HG03095 (cell line): ENCODE results near the gene SVOP.

Source experiments
- ATAC-seq: cut with Tn5 transposase; IDR thresholded peaks from one replicate; pipeline ENCODE4 v1.9.1; 2021; ENCODE audit warnings: moderate library complexity; ENCODE audit not compliant: unreplicated experiment

SVOP gene

DNA sequence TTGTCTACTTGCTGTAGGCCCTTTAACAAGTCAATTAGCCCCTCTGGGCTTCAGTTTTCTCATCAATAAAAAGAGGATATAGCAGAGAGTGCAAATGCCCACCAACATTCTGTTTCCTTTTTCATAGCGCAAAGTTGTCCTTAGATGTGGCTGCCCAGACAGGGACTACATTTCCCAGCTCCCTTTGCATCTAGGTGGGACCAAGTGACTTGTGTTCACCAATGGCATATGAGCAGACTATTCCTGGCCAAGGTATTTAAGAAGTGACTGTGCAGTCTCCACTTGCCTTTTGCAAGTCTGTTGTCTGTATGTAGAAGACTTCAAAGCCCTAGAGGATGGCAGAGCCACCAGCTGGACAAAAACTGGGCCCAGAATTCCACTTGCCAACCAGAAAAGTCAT lies 81.3 kb downstream of the SVOP start:
- peak; percentile 66 for ATAC-seq

DNA sequence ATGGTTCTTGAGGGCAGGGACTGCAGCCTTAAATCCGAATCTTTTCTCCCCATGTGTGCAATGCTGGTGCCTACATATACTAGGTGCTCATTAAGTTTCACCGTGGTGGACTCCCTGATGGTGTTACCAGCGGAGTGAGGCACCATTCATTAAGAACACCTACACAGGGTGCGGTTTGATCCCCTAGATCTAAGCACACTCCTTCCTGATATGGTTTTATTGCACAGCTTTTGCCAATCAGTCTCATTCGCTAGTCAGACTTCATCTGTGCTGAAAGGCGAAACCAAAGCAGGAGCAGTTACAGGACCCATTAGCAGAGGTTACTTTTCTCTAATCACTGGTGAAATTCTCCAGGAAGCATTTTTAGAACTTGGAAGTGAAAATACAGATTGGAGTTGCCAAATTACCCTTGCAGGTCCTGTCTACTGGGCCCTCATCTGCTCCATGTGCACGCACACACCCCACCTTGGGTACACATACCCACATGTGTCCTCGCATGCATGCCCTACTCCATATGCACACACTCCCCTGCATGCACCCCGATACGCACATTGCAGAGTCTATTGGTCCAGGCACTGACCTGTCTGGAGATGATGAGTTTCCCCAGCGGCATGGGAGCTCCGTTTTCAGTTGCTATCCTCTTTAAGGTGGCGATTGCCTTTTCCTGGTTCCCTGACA lies 82.5 kb downstream of the SVOP start:
- ATAC-seq, result no peak

DNA sequence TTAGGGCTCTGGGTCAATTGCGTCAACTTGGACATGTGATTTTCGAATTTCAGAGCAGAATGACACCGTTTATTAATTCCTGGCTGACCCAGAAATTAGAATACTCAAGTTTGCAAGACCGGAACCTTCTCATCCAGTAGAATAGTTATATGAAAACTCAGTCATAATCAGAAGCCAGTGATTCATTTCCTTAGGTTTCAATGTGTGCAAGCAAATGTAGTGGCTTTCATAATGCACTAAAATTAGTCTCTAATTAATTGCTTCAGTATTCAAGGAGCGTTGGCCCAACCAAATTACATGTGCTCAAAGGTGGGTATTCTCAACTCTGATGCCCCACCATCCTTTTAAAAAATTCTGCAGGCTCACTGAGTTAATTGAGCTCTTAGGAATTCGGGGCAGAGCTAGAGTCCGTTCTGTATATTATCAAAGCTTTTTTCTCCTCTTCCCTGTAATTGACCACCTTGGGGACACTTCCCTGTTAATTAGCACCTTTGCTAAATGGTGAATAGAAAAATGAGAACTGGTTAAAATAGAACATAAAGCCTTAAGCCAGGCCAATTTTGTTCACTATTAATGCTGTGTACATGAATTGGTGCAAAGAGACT lies 85.6 kb downstream of the SVOP start:
- ATAC-seq, result no peak

DNA sequence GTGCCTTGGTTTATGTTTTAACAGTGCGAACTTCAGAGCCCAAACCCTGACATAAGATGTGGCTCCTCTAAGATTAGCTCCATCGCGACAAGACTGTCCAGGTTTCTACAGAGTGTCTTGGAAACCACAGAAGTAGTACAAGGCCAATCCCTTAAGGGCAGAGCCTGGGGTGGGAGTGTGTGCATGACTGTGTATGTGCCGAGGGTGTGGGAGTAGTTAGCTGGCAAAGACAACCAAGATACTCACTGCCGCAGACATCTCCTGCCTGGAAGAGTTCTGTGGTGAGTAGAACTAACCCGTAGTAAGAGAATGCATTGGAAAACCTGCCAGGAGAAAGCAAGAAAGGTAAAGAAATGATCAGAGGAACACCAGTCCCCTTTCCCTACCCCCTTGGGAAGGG lies 86.9 kb downstream of the SVOP start:
- ATAC-seq, result no peak

DNA sequence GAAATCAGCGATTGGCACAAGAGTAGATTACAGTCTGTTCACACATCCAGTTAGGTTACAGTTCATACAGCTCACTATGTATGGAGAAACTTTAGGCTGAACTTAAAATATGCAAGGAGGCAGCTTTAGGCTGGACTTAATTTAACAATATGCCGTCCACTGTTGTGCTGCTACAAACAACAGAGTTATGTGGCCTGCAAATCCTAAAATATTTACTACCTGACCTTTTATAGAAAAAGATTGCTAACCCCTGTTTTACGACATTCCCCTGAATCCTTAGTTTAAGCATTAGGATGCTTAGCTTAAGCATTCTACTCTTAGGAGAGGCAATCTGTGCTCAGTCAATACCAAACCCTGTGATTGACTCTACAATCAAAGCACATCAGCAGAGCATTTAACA lies 90.1 kb downstream of the SVOP start:
- ATAC-seq, result no peak

DNA sequence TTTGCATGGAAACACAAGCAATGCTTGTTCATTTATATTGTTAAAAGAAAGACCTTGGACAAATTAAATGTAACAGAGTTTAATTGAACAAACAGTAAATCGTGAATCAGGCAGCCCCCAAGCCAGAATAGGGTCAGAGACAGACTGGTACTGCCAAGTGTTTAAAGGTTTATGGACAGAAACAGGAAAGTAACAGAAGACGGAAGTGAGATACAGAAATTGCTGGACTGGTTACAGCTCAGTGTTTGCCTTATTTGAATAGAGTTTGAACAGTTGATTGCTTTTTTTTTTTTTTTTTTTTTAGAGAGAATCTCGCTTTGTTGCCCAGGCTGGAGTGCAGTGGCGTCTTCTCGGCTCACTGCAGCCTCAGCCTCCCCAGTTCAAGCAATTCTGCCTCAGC lies 90.7 kb downstream of the SVOP start:
- ATAC-seq, result no peak

DNA sequence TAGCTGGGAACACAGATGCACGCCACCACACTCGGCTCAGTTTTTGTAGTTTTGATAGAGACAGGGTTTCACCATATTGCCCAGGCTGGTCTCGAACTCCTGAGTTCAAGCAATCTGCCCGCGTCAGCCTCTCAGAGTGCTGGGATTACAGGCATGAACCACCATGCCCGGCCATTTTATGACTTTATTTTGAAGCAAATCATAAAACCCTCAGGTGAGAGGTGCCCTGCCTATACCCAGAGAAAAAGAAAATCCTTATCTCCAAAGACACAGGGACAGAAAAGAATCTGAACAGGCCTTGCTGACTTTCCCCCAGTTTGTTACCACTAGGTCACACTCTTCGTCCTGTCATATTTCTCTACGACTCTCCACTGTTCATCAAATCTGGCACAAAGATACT lies 92.2 kb downstream of the SVOP start:
- no peak for ATAC-seq

DNA sequence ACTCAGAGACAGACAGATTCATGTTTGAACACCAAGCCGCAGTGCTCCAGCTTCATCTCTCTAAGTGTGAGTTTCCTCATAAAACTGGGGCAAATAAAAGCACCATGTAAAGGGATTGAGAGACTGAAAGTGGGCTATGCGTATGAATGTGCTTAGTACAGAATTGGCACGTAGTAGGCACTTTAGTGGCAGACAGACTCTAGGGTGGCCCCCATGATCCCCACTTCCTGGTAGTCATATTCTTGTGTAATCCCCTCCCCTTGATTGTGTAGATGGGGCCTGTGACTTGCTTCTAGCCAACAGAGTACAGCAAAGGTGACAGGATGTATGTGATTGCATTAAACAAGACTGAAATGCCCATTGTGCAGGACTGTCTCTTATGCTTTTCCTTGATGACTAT lies 98.0 kb downstream of the SVOP start:
- no peak for ATAC-seq

DNA sequence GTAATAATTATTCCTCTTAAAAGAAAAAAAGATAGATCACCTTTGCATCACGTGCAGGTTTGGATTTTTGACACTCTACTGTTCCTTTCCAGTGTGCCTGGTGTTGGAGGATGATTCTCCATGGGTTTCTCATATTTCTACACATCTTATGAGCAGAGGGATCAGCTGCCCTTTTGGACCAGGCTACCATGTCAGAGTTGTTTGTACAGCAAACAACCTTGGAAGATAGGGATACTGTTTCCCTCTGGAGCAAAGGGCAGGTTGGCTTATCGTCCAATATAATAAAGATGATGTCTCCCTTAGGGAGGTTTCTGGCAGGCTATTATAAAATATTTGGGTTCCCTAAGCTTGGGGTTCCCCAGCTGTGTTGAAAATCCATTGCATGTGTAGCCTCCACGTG lies 98.9 kb downstream of the SVOP start:
- ATAC-seq, result no peak

DNA sequence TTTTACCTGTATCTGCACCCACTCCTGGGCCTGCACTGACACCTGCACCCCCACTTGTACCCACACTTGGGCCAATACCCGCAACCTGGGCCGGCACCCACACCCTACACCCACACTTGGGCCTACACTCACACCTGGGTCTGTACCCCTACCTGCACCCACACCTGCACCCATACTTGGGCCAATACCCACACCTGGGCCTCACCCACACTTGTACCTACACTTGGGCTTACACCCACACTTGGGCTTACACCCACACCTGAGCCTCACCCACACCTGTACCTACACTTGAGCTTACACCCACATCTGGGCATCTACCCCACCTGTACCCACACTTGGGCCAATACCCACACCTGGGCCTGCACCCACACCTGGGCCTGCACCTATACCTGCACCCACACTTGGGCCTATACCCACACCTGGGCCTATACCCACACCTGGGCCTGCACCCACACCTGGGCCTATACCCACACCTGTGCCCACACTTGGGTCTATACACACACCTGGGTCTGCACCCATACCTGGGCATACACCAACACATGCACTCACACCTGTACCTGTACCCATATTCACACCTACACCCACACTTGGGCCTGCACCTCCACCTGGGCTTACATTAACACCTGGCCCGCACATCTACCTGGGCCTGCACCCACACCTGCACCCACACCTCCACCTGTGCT lies 101.8 kb downstream of the SVOP start:
- no peak for ATAC-seq

DNA sequence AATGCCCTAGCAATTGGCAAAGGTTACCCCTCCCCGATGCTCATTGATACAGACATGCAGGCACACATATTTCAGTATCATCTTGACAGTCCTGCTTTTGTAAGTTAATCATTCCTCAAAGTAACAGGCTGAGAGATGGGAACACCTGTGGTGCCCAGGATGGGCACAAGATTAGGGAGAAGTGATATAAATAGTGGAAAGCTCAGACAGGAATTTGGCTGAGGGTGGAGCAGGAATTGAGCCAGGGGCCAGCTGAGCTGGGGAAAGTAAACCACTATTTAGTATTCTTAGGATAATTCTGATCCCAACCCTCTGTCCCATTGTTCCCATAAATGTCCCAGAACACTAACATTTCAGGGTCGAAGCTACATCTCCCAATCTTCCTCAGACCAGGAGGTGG lies 102.7 kb downstream of the SVOP start:
- ATAC-seq, result no peak

DNA sequence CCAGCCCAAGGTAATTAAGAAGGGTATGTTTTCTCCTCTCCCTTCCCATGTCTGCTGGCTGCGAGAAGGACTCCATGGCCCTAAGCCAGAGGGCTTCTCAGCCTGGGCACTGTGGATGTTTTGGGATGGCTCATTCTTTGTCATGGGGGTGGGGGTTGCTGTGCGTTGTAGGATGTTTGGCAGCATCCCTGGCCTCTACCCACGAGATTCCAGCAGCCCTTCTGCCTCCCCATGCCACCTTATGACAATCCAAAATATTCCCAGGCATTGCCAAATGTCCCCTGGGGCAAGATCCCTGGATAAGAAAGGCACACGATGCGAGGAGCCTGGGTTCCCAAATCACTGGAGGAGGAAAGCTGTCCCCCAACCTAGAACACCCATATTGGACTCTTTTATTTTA lies 104.5 kb downstream of the SVOP start:
- ATAC-seq, result no peak

DNA sequence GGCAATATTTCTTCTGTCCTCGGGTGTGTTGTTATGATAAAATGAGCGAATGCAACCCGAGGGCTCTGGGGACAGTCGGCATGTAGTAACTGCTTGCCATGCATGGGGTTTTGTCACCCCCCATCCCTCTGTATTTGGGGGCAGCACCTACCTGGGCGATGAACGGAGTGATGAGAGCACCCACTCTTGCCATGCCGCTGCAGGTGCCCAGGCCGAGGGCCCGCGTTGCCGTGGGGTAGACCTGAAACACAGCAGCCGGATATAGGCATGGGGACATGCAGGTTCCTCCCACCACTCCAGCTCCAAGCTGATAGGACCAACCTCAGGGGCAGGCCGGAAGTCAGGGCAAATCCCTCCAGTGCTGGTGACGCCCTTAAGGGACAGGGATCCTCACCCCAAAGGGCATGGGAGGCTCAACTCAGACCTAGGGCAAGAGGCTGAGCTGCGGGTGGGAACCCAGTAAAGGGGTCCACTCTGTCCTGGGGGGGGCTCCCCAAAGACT lies 105.2 kb downstream of the SVOP start:
- ATAC-seq, result no peak

DNA sequence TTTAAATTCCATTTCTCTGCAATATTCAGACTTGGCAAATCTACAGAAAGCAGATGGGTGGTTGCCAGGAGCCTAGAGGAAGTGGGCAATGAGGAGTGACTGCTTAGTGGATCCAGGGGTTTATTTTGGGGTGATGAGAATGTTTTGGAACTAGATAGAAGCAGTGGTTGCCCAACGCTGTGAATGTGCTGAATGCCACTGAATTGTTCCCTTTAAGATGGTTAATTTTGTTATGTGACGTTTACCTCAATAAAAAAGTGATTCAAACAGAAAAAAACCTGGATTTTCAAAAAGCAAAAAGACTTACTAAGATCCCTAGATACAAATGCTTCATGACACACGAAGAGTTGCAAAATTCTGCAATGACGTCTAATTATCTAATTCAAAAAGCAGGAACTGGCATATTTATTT lies 106.7 kb downstream of the SVOP start:
- no peak for ATAC-seq

DNA sequence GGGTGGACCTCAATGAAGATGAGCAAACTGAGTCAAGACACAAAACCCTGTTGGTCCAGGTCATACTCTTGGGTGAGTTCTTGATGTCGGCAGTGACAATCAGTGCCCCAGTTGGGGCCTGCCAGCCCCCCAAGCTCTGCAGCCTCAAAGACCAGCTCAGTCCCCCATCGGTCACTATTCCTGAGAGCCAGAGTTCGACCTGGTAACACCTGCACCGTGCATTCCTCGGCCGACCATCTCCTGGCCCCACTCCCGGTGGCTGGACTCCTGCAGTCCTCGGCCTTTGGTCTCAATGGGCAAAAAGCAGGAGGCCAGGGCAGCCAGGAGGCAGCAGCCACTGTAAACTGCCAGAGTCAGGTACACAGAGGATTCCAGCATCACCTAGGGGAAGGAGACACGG lies 108.5 kb downstream of the SVOP start:
- no peak for ATAC-seq

DNA sequence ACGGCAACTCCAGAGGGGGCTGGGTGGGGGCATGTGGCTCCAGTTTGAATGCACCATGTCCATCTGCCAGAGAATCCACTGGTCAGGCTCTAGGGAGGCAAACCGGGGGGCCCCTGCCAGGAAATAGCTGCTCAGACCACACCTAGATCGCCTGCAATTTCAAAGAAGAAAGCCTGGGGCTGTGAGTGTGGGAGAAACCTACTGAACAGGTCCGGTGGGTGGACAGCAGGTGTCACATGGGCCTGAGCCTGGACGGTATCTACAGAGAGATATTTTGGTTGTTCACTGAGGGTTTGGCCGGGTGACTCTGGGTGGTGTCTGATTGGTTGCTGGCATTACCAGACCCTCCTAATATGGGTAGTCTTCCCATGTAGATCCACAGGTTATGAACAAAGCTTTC lies 109.0 kb downstream of the SVOP start:
- no peak for ATAC-seq

DNA sequence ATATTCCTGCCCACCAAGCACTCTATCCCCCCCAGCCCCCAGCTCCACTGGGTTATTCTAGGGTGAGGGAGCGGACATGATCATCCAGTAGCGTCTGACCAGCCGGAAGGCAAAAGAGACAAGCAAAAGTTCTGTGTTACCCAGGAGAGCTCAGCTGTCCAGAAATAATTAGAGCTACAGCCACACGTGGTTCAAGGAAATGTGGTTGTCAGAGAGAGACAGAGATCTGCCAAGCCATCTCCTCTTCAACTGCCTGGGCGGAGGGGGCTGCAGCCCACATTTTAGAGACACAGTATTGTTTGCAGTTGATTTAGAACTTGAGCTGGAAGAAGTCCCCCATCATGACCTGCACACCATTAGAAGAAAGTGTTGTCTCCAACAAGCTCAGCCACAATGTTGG lies 110.5 kb downstream of the SVOP start:
- no peak for ATAC-seq

DNA sequence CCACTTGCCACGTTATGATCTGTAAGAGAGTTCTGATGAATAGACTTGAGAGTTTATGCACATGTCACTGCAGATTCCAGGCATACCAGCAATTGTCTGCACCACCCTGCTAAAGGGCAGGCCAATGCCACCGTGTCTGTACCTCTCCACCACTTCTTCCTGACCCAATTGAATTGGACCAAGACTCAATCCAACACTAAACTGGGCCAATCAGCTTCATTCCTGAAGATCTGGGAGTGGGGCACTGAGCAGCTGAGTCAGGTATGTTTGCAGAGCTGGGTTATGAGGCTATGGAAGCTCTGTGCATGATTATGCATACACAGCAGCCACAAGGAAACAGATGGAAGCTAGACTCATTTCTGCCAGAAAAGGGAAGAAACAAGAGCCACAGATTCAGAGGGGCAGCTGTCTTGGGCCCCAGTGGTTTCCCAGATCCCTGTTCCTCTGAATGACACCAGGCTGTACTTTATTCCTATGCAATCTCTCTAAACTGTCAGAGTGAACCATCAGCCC lies 113.0 kb downstream of the SVOP start:
- ATAC-seq, result no peak

DNA sequence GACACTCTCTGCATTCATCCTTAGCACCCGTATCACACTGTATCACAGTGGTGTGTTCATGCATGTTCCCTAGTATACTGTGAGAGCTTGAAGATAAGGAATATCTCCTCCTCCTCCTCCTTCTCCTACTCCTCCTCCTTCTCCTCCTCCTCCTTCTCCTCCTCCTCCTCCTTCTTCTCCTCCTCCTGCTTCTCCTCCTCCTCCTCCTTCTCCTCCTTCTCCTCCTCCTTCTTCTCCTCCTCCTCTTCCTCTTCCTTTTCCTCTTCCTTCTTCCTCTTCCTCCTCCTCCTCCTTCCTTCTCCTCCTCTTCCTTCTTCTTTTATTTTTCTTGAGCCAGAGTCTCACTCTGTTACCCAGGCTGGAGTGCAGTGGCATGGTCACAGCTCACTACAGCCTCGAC lies 113.9 kb downstream of the SVOP start:
- no peak for ATAC-seq

DNA sequence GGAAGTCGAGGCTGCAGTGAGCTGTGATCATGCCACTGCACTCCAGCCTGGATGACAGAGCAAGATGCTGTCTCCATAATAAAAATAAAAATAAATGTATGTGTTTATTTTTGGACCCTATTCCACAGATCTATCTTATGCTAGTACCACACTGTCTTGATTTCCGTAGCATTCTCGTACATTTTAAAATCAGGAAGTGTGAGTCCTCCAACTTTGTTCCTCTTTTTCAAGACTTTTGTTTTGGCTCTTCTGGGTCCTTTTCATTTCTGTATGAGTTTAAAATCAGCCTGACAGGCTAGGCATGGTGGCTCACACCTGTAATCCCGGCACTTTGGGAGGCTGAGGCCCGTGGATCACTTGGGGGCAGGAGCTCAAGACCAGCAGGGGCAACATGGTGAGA lies 115.1 kb downstream of the SVOP start:
- no peak for ATAC-seq

DNA sequence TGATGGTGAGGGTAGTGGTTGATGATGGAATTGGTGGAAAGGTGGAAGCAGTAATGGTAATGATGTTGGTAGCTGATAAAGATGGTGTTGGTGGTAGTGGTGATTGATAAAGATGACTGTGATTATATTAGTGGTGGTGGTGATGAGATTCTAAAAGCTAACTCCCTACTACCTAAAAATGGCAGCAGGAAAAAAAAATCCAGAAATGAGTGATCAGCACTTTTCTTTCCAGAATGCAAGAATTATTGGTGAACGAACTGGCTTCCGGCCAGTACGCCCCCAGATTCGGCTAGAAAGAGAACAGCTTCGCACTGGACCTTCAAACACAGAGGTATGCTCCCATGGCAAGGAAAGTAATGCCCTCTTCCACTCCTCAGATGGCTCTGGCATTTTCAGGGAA lies 121.7 kb downstream of the SVOP start:
- ATAC-seq, result no peak

DNA sequence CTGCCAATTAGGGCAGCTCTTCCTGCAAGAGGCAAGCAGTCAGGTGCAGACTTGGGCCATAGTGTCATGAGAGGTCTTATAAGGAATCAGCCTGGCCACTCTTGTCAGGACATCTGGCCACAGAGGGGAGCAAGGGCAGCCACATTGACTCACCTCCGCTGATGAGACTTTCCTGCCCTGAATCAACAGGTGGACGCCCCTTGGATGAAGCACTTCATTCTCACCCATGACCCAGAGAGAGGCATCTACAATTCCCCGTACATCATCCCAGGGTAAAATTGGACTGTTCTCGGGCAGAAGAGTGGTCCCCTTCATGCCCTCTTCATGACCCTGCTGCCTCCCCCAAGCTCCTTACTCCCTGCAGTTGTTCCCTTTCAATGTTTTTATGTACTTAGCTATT lies 124.1 kb downstream of the SVOP start:
- ATAC-seq, result no peak
